Panc1 (cell line): ENCODE results near the gene GXYLT1. TPM values are rescaled to one million over a fixed set of nuclear protein-coding genes. Genes with fewer than 3 reads are reported as not detected.

Experiments
- ATAC-seq: fragments of 200-7000 bp; cut with Tn5 transposase; 2 replicates; pipeline ENCODE4 v1.9.1; 2020; ENCODE audit warnings: mild to moderate bottlenecking, moderate library complexity
- BruUV-seq: library from RNA; stranded (reverse); fragments of 400-500 nt; replicated peaks from 2 replicates; lab custom pipeline; 2021; lab: Mats Ljungman, UMichigan
- CTCF ChIA-PET: fragments of 300-600 bp; sonication (Branson Sonifier 250); formaldehyde crosslinking; loops from one replicate; lab custom pipeline; 2022; ENCODE audit warnings: antibody characterized with exemption; lab: Charles Lee
- POLR2A ChIA-PET: fragments of 300-600 bp; sonication (Branson Sonifier 250); formaldehyde crosslinking; loops from one replicate; lab custom pipeline; 2022; ENCODE audit warnings: antibody characterized with exemption; lab: Charles Lee
- DNase-seq: peaks from one replicate; pipeline ENCODE4 v3.0.0-alpha.2; 2010; ENCODE audit warnings: low read depth, low spot score
- H3K27ac ChIP-seq: 2 replicates; pipeline ENCODE4 v1.5.1; 2011; ENCODE audit warnings: mild to moderate bottlenecking, low read length, inconsistent platforms
- H3K27me3 ChIP-seq: fragments of 200-500 bp; sonication (Bioruptor generic); 2 replicates; pipeline ENCODE4 v1.6.0; 2014; ENCODE audit warnings: low read length, inconsistent platforms; ENCODE audit not compliant: control insufficient read depth, insufficient read depth
- H3K36me3 ChIP-seq: fragments of 200-500 bp; sonication (Bioruptor generic); 2 replicates; pipeline ENCODE4 v1.5.1; 2014; ENCODE audit warnings: inconsistent platforms, mild to moderate bottlenecking, low read length, moderate library complexity; ENCODE audit not compliant: control insufficient read depth, insufficient read depth
- H3K4me1 ChIP-seq: 2 replicates; pipeline ENCODE4 v1.5.1; 2011; ENCODE audit warnings: inconsistent platforms, mild to moderate bottlenecking, low read length, moderate library complexity; ENCODE audit not compliant: control insufficient read depth, insufficient read depth
- H3K4me3 ChIP-seq, 2 experiments: 2 replicates each; pipeline ENCODE4 v1.5.1; 2011 to 2012; ENCODE audit warnings: low read depth in 2 of 2, low read length in 2 of 2, mild to moderate bottlenecking in 2 of 2, inconsistent platforms in 1 of 2, moderate library complexity in 1 of 2
- H3K9me3 ChIP-seq: fragments of 200-500 bp; sonication (Bioruptor generic); 2 replicates; pipeline ENCODE4 v1.5.1; 2014; ENCODE audit warnings: low read depth, mild to moderate bottlenecking, inconsistent platforms, low read length, moderate library complexity; ENCODE audit not compliant: control insufficient read depth, insufficient read depth
- POLR2AphosphoS5 ChIP-seq: IDR thresholded peaks from 2 replicates; pipeline ENCODE4 v1.6.1; 2012; ENCODE audit warnings: mild to moderate bottlenecking, low read depth, low read length, moderate library complexity
- SIN3A ChIP-seq: IDR thresholded peaks from 2 replicates; pipeline ENCODE4 v1.6.1; 2012; ENCODE audit warnings: low read depth, mild to moderate bottlenecking, low read length, moderate library complexity, borderline replicate concordance; ENCODE audit not compliant: insufficient read depth
- TCF7L2 ChIP-seq: IDR thresholded peaks from 2 replicates; pipeline ENCODE4 v1.6.1; 2011; ENCODE audit warnings: mild to moderate bottlenecking, low read depth, low read length, inconsistent platforms
- in situ Hi-C: cut with HindIII; loops from 2 replicates; pipeline ENCODE4 v1.10.0; 2016; ENCODE audit warnings: low sequenced_read_pairs, low pct_unique_long_range_greater_than_20kb
- intact Hi-C: fragments of 100-400 bp; cut with micrococcal nuclease; formaldehyde crosslinking; loops from one replicate; pipeline ENCODE4 v1.10.0; 2022; ENCODE audit not compliant: unreplicated experiment
- total RNA-seq: library from RNA; stranded (reverse); gene quantifications from one replicate; pipeline ENCODE4 v1.2.1, GENCODE V29; 2021; ENCODE audit not compliant: unreplicated experiment
- TF ChIP-seq, protein P1 (sequence below), 2 experiments: IDR thresholded peaks; 2 replicates each; pipeline ENCODE4 v1.6.1; 2011 to 2012; ENCODE audit warnings: low read depth in 2 of 2, control low read depth in 1 of 2, low read length in 1 of 2, mild to moderate bottlenecking in 1 of 2, moderate library complexity in 1 of 2; ENCODE audit not compliant: insufficient read depth in 1 of 2
- TF ChIP-seq, protein P2 (sequence below): fragments of 450-650 bp; IDR thresholded peaks from 2 replicates; pipeline ENCODE4 v1.5.1; 2017; ENCODE audit warnings: mild to moderate bottlenecking

GXYLT1 gene
- total RNA-seq, 1 experiment from 2014 or later: 17.4 TPM

DNA sequence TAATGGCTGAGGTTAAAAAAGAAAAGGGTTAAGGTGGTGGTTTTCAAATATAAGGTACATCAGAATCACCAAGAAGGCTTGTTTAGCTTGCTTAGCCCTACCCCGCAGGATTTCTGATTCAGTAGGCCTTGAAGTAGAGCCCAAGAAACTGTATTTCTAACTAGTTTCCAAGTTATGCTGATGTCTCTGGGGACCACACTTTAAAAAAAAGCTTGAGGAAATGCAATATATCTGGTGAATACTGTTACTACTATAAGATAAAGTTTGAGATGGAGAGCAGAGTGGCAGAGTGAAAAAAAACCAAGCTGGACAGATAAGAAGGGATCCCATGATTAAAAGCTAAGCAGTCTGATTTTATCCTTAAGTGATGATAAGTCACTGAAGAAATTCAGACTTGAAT lies 18.3 kb upstream of the GXYLT1 start:
- CTCF ChIA-PET: no interaction called here
- ATAC-seq: no peak

DNA sequence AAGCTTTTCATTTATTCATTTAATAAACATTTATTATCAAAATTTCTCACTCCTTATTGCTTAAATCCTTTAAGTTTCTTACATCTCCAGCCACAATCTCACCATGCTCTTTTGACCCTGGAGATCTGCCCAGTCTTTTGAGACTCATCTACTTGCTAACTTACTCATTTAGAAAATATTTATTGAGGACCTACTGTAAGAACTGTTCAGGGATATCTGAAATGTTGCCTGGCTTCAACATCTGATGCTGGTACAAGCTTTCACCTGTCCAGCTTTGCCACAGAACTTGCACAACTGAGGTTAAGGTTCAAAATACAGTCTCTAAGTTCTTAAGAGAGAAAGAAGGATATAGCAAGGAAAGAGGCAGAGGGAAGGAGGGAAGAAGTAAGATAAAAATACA lies 17.5 kb upstream of the GXYLT1 start:
- Histone ChIP-seq H3K27me3 (no peaks in the 10 kb centered on the region), H3K4me1 (peaks cover 6% of the 10 kb centered on the region; the same call in 1 of the 2 replicates), H3K4me3 (no peak overlapping the region), H3K27ac (no peak overlapping the region), H3K9me3 (no peaks in the 10 kb centered on the region), H3K36me3 (peaks cover 18% of the 10 kb centered on the region)
- intact Hi-C loops (no loop called here), in situ Hi-C loops (no loop called here)
- POLR2A ChIA-PET: no interaction called here
- no TSS peak for BruUV-seq
- TF ChIP-seq POLR2AphosphoS5 (no peak), SIN3A (no peak), TCF7L2 (no peak)
- TF ChIP-seq, protein P1, sequence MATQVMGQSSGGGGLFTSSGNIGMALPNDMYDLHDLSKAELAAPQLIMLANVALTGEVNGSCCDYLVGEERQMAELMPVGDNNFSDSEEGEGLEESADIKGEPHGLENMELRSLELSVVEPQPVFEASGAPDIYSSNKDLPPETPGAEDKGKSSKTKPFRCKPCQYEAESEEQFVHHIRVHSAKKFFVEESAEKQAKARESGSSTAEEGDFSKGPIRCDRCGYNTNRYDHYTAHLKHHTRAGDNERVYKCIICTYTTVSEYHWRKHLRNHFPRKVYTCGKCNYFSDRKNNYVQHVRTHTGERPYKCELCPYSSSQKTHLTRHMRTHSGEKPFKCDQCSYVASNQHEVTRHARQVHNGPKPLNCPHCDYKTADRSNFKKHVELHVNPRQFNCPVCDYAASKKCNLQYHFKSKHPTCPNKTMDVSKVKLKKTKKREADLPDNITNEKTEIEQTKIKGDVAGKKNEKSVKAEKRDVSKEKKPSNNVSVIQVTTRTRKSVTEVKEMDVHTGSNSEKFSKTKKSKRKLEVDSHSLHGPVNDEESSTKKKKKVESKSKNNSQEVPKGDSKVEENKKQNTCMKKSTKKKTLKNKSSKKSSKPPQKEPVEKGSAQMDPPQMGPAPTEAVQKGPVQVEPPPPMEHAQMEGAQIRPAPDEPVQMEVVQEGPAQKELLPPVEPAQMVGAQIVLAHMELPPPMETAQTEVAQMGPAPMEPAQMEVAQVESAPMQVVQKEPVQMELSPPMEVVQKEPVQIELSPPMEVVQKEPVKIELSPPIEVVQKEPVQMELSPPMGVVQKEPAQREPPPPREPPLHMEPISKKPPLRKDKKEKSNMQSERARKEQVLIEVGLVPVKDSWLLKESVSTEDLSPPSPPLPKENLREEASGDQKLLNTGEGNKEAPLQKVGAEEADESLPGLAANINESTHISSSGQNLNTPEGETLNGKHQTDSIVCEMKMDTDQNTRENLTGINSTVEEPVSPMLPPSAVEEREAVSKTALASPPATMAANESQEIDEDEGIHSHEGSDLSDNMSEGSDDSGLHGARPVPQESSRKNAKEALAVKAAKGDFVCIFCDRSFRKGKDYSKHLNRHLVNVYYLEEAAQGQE (IDR thresholded peaks at IDR 0.05; ENCODE audit: insufficient read depth in 1 of 2, low read depth in 2 of 2, low read length in 1 of 2): no peak
- TF ChIP-seq, protein P2, sequence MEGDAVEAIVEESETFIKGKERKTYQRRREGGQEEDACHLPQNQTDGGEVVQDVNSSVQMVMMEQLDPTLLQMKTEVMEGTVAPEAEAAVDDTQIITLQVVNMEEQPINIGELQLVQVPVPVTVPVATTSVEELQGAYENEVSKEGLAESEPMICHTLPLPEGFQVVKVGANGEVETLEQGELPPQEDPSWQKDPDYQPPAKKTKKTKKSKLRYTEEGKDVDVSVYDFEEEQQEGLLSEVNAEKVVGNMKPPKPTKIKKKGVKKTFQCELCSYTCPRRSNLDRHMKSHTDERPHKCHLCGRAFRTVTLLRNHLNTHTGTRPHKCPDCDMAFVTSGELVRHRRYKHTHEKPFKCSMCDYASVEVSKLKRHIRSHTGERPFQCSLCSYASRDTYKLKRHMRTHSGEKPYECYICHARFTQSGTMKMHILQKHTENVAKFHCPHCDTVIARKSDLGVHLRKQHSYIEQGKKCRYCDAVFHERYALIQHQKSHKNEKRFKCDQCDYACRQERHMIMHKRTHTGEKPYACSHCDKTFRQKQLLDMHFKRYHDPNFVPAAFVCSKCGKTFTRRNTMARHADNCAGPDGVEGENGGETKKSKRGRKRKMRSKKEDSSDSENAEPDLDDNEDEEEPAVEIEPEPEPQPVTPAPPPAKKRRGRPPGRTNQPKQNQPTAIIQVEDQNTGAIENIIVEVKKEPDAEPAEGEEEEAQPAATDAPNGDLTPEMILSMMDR: no peak
- CTCF ChIA-PET: no interaction called here
- no peak for DNase-seq
- ATAC-seq: no peak

More for the DNA sequence above, 18.3 kb upstream of the GXYLT1 start:
- no peaks in the 10 kb centered on the region for H3K9me3 ChIP-seq
- peaks cover 6% of the 10 kb centered on the region; the same call in 1 of the 2 replicates for H3K4me1 ChIP-seq
- peaks cover 18% of the 10 kb centered on the region for H3K36me3 ChIP-seq
- H3K27ac ChIP-seq: no peak overlapping the region
- H3K4me3 ChIP-seq: no peak overlapping the region
- in situ Hi-C loops (no loop called here), intact Hi-C loops (no loop called here)
- TF ChIP-seq, protein P1 (IDR thresholded peaks at IDR 0.05; ENCODE audit: insufficient read depth in 1 of 2, low read depth in 2 of 2, low read length in 1 of 2): no peak
- no peak for TF ChIP-seq SIN3A
- TF ChIP-seq, protein P2: no peak
- no peak for TF ChIP-seq POLR2AphosphoS5
- no peak for TF ChIP-seq TCF7L2
- POLR2A ChIA-PET: interaction anchor here (0.7 kb wide), 1 partner anchor 388 kb away, joined by 3 read pairs; no protein-coding TSS in a partner anchor
- no peaks in the 10 kb centered on the region for H3K27me3 ChIP-seq
- BruUV-seq: no TSS peak
- DNase-seq: no peak
